GM19468 (cell line): ENCODE results near the gene STEAP3.

ENCODE experiments used
- ATAC-seq: cut with Tn5 transposase; IDR thresholded peaks from one replicate; pipeline ENCODE4 v1.9.1; 2021; ENCODE audit warnings: mild to moderate bottlenecking, moderate library complexity, moderate number of reproducible peaks; ENCODE audit not compliant: unreplicated experiment; ENCODE audit errors: extremely low read depth

STEAP3 gene

GRCh38 chr2:119224391-119225104 is 914 bp downstream of the STEAP3 start:
- no peak for ATAC-seq

- no peak for ATAC-seq
Measured at GRCh38 chr2:119225105-119225865, 1.7 kb downstream of the STEAP3 start.

- ATAC-seq, result no peak
Measured at GRCh38 chr2:119225926-119226325, 2.3 kb downstream of the STEAP3 start.

- ATAC-seq, result no peak
Measured at GRCh38 chr2:119227346-119227745, 3.7 kb downstream of the STEAP3 start.

- no peak for ATAC-seq
Measured at GRCh38 chr2:119228136-119228535, 4.5 kb downstream of the STEAP3 start.

- no peak for ATAC-seq
Measured at GRCh38 chr2:119228964-119229363, 5.3 kb downstream of the STEAP3 start.

GRCh38 chr2:119229716-119230115 is 6.1 kb downstream of the STEAP3 start:
- ATAC-seq, result no peak

DNA sequence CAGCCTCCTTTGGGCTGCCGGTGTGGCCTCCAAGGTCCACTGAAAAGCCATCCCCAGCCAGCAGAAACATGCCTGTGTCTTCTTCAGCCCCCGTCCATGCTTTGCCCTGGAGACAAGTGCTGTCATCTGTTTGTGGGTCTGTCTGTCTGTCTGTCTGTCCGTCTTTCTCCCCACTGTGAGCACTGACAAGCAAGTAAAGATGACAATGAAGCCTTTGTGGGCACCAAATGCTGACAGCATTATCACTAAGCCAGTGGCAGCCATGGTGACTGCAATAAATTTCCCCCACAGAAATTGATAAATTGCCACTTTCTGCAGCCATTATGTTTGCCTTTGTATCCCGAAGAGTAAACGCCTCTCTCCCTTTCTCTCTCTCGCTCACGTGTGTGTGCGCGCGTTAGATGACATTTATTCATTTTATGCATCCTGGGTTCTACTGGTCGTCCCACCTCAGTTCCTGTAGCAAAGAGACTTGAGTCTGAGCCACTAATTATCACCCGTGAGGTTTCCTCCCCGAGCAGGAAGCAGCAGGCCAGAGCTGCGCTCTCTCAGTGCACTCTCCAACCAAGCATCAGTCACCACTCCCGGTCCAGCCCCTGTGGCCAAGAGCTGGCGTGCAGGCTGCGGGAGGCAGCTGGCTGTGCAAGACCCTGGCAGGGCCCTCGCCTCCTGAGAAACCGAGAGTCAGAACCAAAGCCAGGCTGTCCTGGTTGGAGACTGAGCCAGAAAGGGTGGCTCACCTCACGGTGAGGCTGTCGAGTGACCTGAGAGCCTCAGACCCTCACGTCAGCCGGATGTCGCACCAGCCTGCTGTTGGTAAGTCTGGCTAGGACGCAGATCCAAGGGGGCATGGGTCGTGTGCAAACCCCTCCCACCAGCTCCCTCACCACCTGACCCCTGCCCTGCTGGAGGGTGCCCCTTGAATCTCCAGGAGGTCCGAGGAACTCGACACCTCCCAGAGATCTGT is 6.9 kb downstream of the STEAP3 start:
- no peak for ATAC-seq

DNA sequence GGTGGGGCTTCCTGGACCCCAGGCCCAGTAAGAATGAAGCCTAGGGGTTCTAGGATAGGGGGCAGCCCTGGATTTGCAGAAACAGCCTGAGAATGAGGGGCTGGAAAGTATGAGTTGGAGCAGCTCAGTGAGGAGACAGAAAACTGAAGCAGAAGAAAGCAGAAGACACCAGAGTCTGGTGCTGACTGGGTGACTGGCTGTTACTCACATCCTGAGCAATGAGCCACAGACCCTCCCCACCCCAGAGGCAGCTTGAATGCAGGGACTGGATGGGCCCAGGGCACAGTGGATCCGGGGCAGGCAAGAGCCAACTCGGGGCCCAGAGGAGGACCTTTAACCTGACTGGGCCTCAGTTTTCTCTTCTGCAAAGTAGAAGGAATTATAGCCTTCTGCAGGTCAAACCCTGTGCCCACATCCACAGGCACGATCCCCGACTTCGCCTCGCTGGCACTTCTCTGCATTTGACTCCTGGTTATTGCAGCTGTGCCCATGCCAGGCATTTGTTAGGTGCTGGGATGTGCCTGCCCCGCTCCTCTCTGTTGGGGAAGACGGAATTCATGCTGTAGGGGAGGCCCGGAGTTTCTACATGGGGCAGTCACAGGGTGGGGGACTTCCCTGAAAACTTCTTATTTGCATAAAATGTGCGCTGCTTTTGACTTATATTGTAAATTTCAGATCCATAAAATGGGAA is 8.5 kb downstream of the STEAP3 start:
- ATAC-seq, result no peak

DNA sequence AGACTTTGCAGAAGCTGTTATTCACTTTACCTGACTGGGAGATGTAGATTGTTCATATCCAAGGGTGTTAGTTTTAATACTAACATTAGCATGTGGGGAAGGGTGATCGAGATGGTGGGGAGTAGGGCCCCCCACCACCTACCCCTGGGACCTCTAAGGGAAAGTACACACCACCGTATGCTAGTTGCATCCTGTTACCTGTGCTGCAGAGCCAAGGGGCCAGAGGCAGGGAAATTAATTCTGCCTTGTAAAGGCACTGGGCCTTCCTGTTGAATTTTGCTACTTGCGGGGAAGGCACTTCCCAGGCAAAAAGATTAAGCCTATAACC is 9.0 kb downstream of the STEAP3 start:
- ATAC-seq, result no peak

DNA sequence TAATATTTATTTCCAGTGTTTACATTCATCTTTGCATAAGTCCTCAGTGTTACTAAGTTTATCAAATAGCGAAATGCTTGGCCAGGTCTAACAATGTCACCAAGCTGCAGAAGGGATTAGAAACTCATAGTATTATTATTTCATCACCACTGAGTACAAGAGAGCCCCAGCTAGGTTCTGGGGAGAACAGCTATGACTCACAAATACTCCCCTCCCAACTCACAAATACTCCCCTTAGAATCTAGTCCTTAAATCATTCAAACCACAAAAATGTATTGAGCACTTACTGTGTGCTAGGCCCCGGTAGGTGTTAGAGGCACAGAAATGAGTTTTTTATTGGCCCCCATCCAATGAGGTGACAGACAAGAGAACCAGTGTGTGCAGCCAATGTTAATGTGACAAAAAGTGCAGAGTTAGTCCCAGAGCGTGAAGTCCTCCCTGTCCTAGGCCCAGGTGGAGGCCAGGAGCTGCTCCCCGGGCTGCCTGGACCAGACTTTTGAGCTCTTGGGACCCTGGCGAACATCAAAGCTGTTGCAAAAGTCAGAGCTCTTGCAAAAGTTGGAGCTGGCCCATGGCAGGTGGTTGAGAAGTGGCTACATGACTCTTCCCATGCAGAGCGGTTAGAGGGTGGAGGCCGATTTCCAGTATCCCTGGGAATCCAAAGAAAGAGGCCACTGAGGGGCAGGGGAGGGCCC is 9.8 kb downstream of the STEAP3 start:
- no peak for ATAC-seq

- ATAC-seq, result no peak
Measured at GRCh38 chr2:119234021-119235019, 10.7 kb downstream of the STEAP3 start.

DNA sequence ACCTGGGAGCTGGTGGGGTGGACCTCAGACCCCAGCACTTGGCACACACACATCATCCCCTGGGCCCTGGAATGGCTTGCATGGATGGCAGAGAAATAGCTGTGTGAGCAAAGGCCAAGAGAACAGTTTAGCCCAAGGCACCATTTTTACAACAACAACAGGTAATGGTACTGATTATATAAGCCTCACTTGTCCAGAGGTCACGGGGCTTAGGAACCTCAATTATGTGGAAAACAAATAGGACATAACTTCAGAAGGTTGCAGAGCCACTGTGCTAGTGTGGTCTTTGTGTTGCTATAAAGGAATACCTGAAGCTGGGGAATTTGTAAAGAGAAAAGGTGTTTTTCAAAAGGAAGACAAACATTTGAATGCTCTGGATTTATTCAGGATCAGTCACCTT is 13.2 kb downstream of the STEAP3 start:
- no peak for ATAC-seq

- ATAC-seq, result no peak
Measured at GRCh38 chr2:119240311-119241204, 16.9 kb downstream of the STEAP3 start.

GRCh38 chr2:119241205-119241532 is 17.5 kb downstream of the STEAP3 start:
- ATAC-seq, result no peak

DNA sequence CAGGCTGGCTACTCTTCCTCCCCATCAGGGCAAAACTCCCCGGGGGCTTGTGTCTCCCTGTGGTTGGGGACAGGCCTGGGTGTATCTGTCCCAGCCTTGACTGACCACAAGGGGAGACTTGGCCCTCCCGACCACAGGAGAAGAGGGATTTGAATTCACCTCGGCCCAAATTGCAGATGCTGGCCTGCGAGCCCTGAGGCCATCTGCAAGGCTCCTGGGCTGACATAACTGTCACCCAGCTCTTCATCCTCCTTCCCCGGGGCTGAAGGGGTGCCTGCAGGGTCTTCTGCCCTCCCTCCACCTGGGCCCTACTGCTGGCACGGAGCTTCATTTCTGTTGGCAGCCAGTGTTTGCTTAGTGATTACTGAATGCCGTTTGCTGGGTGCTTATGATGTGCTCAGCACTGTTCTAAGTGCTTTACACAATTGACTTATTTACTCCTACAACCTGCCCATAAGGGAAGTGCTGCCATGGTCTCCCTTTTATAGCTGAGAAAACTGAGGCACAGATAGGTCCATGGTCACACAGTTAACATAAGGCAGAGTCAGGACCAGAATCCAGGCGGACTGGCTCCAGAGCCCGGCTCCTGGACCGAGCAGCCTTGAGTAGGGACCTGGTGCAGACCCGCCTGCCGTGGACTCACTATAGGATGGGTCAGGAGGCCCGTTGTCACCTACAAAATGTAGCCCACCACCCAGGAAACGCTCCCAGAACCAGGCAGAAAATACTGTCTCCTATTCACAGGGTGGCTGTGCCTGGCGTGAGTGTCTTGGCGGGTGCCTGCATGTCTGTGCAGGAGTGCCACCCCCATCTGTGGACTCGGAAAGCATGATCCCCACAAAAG is 18.9 kb downstream of the STEAP3 start:
- no peak for ATAC-seq

DNA sequence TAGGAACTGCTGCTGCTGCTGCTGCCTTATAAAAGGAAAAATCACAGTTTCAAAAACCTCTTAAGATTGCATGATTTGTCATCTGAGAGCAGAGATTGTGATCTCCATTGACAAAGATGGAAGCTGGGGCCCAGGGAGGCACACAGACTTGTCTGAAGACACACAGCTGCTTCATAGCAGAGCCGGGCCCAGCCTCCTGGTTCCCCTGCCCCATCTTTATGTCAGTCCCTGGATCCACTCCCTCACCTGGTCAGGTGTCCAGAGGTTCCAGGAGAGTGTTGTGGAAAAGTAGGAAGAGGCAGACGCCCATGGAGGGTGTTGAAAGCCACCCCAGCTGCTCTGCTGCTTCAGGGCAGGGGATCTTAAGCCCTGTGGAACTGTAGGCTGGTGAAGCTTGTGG is 20.0 kb downstream of the STEAP3 start:
- no peak for ATAC-seq
